Activated CD4-positive, alpha-beta memory T cell treated with anti-CD3 and anti-CD28 coated beads, Interleukin-2, amount 10 ng/mL, durations not matched to agents 7 days and 5 days (primary cell): ENCODE results near the gene PNPLA2. TPM values are rescaled to one million over a fixed set of nuclear protein-coding genes. Genes with fewer than 3 reads are reported as not detected.
A peak's percentile ranks its signal among the peaks of the same experiment; 100 is the strongest.

Experiments used
- CTCF ChIA-PET: fragments of 350-600 bp; sonication (Branson Sonifier 250); formaldehyde crosslinking; loops from one replicate; lab custom pipeline; 2021; ENCODE audit warnings: antibody characterized with exemption, inconsistent platforms; lab: Charles Lee
- POLR2A ChIA-PET: fragments of 350-600 bp; sonication (Branson Sonifier 250); formaldehyde crosslinking; loops from one replicate; lab custom pipeline; 2021; ENCODE audit warnings: antibody characterized with exemption; lab: Charles Lee
- DNase-seq: peaks from one replicate; pipeline ENCODE4 v3.0.0-alpha.2; 2020
- H3K27ac Mint-ChIP-seq: one replicate; pipeline ENCODE4 v1.8.0; 2021; ENCODE audit warnings: mild to moderate bottlenecking, mixed read lengths
- H3K27me3 Mint-ChIP-seq: one replicate; pipeline ENCODE4 v1.8.0; 2021; ENCODE audit warnings: mixed read lengths
- H3K36me3 Mint-ChIP-seq: one replicate; pipeline ENCODE4 v1.8.0; 2021; ENCODE audit warnings: low read depth, mixed read lengths
- H3K4me1 Mint-ChIP-seq: one replicate; pipeline ENCODE4 v1.8.0; 2021; ENCODE audit warnings: mixed read lengths
- H3K4me3 Mint-ChIP-seq: one replicate; pipeline ENCODE4 v1.8.0; 2021; ENCODE audit warnings: mild to moderate bottlenecking, mixed read lengths
- H3K9me3 Mint-ChIP-seq: one replicate; pipeline ENCODE4 v1.8.0; 2021; ENCODE audit warnings: mixed read lengths
- total RNA-seq, 2 experiments: library from RNA; stranded (reverse); gene quantifications; one replicate each; pipeline ENCODE4 v1.2.3, GENCODE V29; 2021

The PNPLA2 gene
- total RNA-seq, 2 experiments from 2014 or later = 66.8 to 70.9 TPM

GRCh38 chr11:826836-827145 lies 8.1 kb downstream of the PNPLA2 start:
- Mint-ChIP-seq H3K4me3 (peak overlapping the region; percentile 75), H3K4me1 (peaks cover 39% of the 10 kb centered on the region), H3K27me3 (peaks cover 34% of the 10 kb centered on the region), H3K9me3 (no peaks in the 10 kb centered on the region), H3K36me3 (peaks cover 7% of the 10 kb centered on the region), H3K27ac (peak overlapping the region; percentile 49)
- ChIA-PET POLR2A (interaction anchor here (0.9 to 6.0 kb wide), 3 partner anchors 14 to 18 kb away, joined by 4 to 45 read pairs (median 10); partner anchors contain the start of genes POLR2L, RPLP2 and TSPAN4), CTCF (interaction anchor here (0.8 kb wide), 1 partner anchor 18 kb away, joined by 3 read pairs; no protein-coding TSS in a partner anchor)
- no peak for DNase-seq

- CTCF ChIA-PET = interaction anchor here (0.8 kb wide), 1 partner anchor 19 kb away, joined by 3 read pairs; no protein-coding TSS in a partner anchor
- peaks cover 38% of the 10 kb centered on the region for H3K27me3 Mint-ChIP-seq
- peak overlapping the region; percentile 75 for H3K4me3 Mint-ChIP-seq
- POLR2A ChIA-PET = interaction anchor here (0.7 to 8.3 kb wide), 4 partner anchors 8 to 18 kb away, joined by 4 to 74 read pairs (median 28); partner anchors contain the start of genes PNPLA2, POLR2L, RPLP2 and TSPAN4
- H3K9me3 Mint-ChIP-seq = no peaks in the 10 kb centered on the region
- H3K4me1 Mint-ChIP-seq = peaks cover 36% of the 10 kb centered on the region
- peak overlapping the region; percentile 31 for H3K27ac Mint-ChIP-seq
- peak; percentile 55 for DNase-seq
- H3K36me3 Mint-ChIP-seq = peaks cover 7% of the 10 kb centered on the region
Measured at GRCh38 chr11:827146-827896, 8.6 kb downstream of the PNPLA2 start.

GRCh38 chr11:827897-828192 lies 9.1 kb downstream of the PNPLA2 start, which contains the start of gene CRACR2B:
TSS of gene CRACR2B (plus strand) at chr11:827919. CDS start at chr11:828608, 689 bp downstream.
- ChIA-PET CTCF (no interaction called here), POLR2A (interaction anchor here (0.7 to 8.3 kb wide), 4 partner anchors 8 to 19 kb away, joined by 4 to 74 read pairs (median 28); partner anchors contain the start of genes PNPLA2, POLR2L, RPLP2 and TSPAN4)
- H3K4me3 Mint-ChIP-seq = peak within 1 kb of the TSS; percentile 75
- H3K36me3 Mint-ChIP-seq = peaks cover 7% of the 10 kb centered on the region
- peaks cover 38% of the 10 kb centered on the region for H3K27me3 Mint-ChIP-seq
- H3K27ac Mint-ChIP-seq = peak within 1 kb of the TSS; percentile 31
- DNase-seq = no peak
- no peaks in the 10 kb centered on the region for H3K9me3 Mint-ChIP-seq
- H3K4me1 Mint-ChIP-seq = peaks cover 36% of the 10 kb centered on the region

GRCh38 chr11:828506-829175 lies 9.9 kb downstream of the PNPLA2 start:
- Mint-ChIP-seq H3K4me3 (peak overlapping the region; percentile 70), H3K4me1 (peaks cover 36% of the 10 kb centered on the region), H3K36me3 (peaks cover 7% of the 10 kb centered on the region), H3K27ac (no peak overlapping the region), H3K27me3 (peaks cover 38% of the 10 kb centered on the region), H3K9me3 (no peaks in the 10 kb centered on the region)
- ChIA-PET POLR2A (interaction anchor here (1.1 to 8.3 kb wide), 4 partner anchors 9 to 20 kb away, joined by 3 to 74 read pairs (median 28); partner anchors contain the start of genes PNPLA2, POLR2L, RPLP2 and TSPAN4), CTCF (no interaction called here)
- DNase-seq = no peak

- CTCF ChIA-PET = no interaction called here
- Mint-ChIP-seq H3K4me3 (no peak overlapping the region), H3K27ac (no peak overlapping the region), H3K27me3 (peaks cover 38% of the 10 kb centered on the region), H3K4me1 (peaks cover 42% of the 10 kb centered on the region), H3K9me3 (no peaks in the 10 kb centered on the region), H3K36me3 (peaks cover 7% of the 10 kb centered on the region)
- POLR2A ChIA-PET = interaction anchor here (1.1 to 8.3 kb wide), 5 partner anchors 10 to 20 kb away, joined by 3 to 74 read pairs (median 10); partner anchors contain the start of genes PNPLA2, POLR2L, RPLP2 and TSPAN4
- no peak for DNase-seq
Measured at GRCh38 chr11:829176-829846, 10.6 kb downstream of the PNPLA2 start.

- ChIA-PET POLR2A (interaction anchor here (1.1 to 8.3 kb wide), 4 partner anchors 10 to 21 kb away, joined by 3 to 74 read pairs (median 24); partner anchors contain the start of genes PNPLA2, POLR2L, RPLP2 and TSPAN4), CTCF (interaction anchor here (0.8 kb wide), 1 partner anchor 32 kb away, joined by 3 read pairs; the partner anchor contains the start of gene SLC25A22)
- H3K27ac Mint-ChIP-seq = no peak overlapping the region
- peaks cover 38% of the 10 kb centered on the region for H3K27me3 Mint-ChIP-seq
- H3K36me3 Mint-ChIP-seq = peaks cover 5% of the 10 kb centered on the region
- H3K9me3 Mint-ChIP-seq = no peaks in the 10 kb centered on the region
- H3K4me1 Mint-ChIP-seq = peaks cover 42% of the 10 kb centered on the region
- DNase-seq = no peak
- H3K4me3 Mint-ChIP-seq = no peak overlapping the region
Measured at GRCh38 chr11:829847-830294, 11.2 kb downstream of the PNPLA2 start.

GRCh38 chr11:830295-831117 lies 11.8 kb downstream of the PNPLA2 start:
- Mint-ChIP-seq H3K9me3 (no peaks in the 10 kb centered on the region), H3K4me1 (peaks cover 42% of the 10 kb centered on the region), H3K36me3 (no peaks in the 10 kb centered on the region), H3K27me3 (peaks cover 38% of the 10 kb centered on the region), H3K27ac (no peak overlapping the region), H3K4me3 (no peak overlapping the region)
- CTCF ChIA-PET = interaction anchor here (0.8 to 1.3 kb wide), 2 partner anchors 13 to 32 kb away, joined by 3 read pairs; partner anchors contain the start of genes SLC25A22 and TSPAN4
- DNase-seq = peak; percentile 64
- POLR2A ChIA-PET = interaction anchor here (1.1 to 8.3 kb wide), 4 partner anchors 11 to 22 kb away, joined by 3 to 74 read pairs (median 28); partner anchors contain the start of genes PNPLA2, POLR2L, RPLP2 and TSPAN4

GRCh38 chr11:831118-831864 lies 12.6 kb downstream of the PNPLA2 start:
- no peak overlapping the region for H3K27ac Mint-ChIP-seq
- no peaks in the 10 kb centered on the region for H3K9me3 Mint-ChIP-seq
- H3K27me3 Mint-ChIP-seq = peaks cover 38% of the 10 kb centered on the region
- POLR2A ChIA-PET = interaction anchor here (0.6 to 8.3 kb wide), 4 partner anchors 10 to 22 kb away, joined by 3 to 74 read pairs (median 28); partner anchors contain the start of genes PNPLA2, POLR2L, RPLP2 and TSPAN4
- CTCF ChIA-PET = interaction anchor here (1.3 kb wide), 1 partner anchor 12 kb away, joined by 3 read pairs; the partner anchor contains the start of gene TSPAN4
- peaks cover 41% of the 10 kb centered on the region for H3K4me1 Mint-ChIP-seq
- peak overlapping the region; percentile 46 for H3K4me3 Mint-ChIP-seq
- no peaks in the 10 kb centered on the region for H3K36me3 Mint-ChIP-seq
- no peak for DNase-seq

GRCh38 chr11:831961-832528 lies 13.3 kb downstream of the PNPLA2 start:
- H3K27me3 Mint-ChIP-seq = peaks cover 38% of the 10 kb centered on the region
- peak overlapping the region; percentile 46 for H3K4me3 Mint-ChIP-seq

GRCh38 chr11:832529-833113 lies 13.9 kb downstream of the PNPLA2 start, which contains the start of gene CD151:
TSS of gene CD151 (plus strand) at chr11:832952. CDS start at chr11:836070, 3,118 bp downstream.
- no peak within 1 kb of the TSS for H3K27ac Mint-ChIP-seq
- H3K36me3 Mint-ChIP-seq = peaks cover 3% of the 10 kb centered on the region
- POLR2A ChIA-PET = interaction anchor here (2.8 to 8.3 kb wide), 3 partner anchors 10 to 24 kb away, joined by 12 to 74 read pairs (median 25); partner anchors contain the start of genes PNPLA2, POLR2L, RPLP2 and TSPAN4
- DNase-seq = peak; percentile 61
- CTCF ChIA-PET = no interaction called here
- H3K4me1 Mint-ChIP-seq = peaks cover 36% of the 10 kb centered on the region
- no peaks in the 10 kb centered on the region for H3K9me3 Mint-ChIP-seq
- H3K4me3 Mint-ChIP-seq = peak within 1 kb of the TSS; percentile 47
- peaks cover 36% of the 10 kb centered on the region for H3K27me3 Mint-ChIP-seq

More at GRCh38 chr11:831961-832528, 13.3 kb downstream of the PNPLA2 start:
- H3K36me3 Mint-ChIP-seq = no peaks in the 10 kb centered on the region
- ChIA-PET POLR2A (interaction anchor here (0.6 to 8.3 kb wide), 5 partner anchors 9 to 23 kb away, joined by 3 to 74 read pairs (median 25); partner anchors contain the start of genes PNPLA2, POLR2L, RPLP2 and TSPAN4), CTCF (no interaction called here)
- no peak overlapping the region for H3K27ac Mint-ChIP-seq
- no peaks in the 10 kb centered on the region for H3K9me3 Mint-ChIP-seq
- H3K4me1 Mint-ChIP-seq = peaks cover 36% of the 10 kb centered on the region
- DNase-seq = no peak
